ENCODE results near the gene CGB1. TPM values are rescaled to one million over a fixed set of nuclear protein-coding genes. Genes with fewer than 3 reads are reported as not detected.

CGB1 gene
- total RNA-seq, 1 experiment from 2014 or later, result not detected

GRCh38 chr19:48992581-48993174, 44.0 kb downstream of the CGB1 start:
- Histone ChIP-seq H3K56ac (ENCODE audit: insufficient read length, low read depth, low read length) (no peak overlapping the region), H3K9me3 (ENCODE audit: control insufficient read depth, low read depth, low read length) (no peaks in the 10 kb centered on the region), H3K23ac (ENCODE audit: insufficient read length, low read depth, low read length) (no peak overlapping the region), H2BK120ac (ENCODE audit: low read depth, low read length, poor library complexity, severe bottlenecking) (no peak overlapping the region), H3K4me1 (ENCODE audit: insufficient read depth, low read length) (no peaks in the 10 kb centered on the region; the same call in 1 of the 2 replicates), H3K27me3 (ENCODE audit: insufficient read depth, low read length) (no peaks in the 10 kb centered on the region), H3K14ac (ENCODE audit: insufficient read depth, low read length) (peak overlapping the region; percentile 82), H2BK20ac (ENCODE audit: low read depth, low read length, poor library complexity, severe bottlenecking) (no peak overlapping the region), H2BK15ac (ENCODE audit: low read depth, low read length) (no peak overlapping the region), H2BK5ac (ENCODE audit: insufficient read length, low read length) (no peak overlapping the region), H2AK5ac (ENCODE audit: insufficient read length, low read length) (no peak overlapping the region), H3K23me2 (ENCODE audit: insufficient read length, low read depth, low read length, poor library complexity, severe bottlenecking) (peaks cover 8% of the 10 kb centered on the region), H4K5ac (ENCODE audit: insufficient read length, low read depth, low read length) (no peak overlapping the region), H3T11ph (ENCODE audit: low read length) (no peak overlapping the region), H4K8ac (replicated peaks; ENCODE audit: insufficient read length, low read depth, low read length) (no peak overlapping the region), H3K18ac (ENCODE audit: insufficient read length, low read depth, low read length) (peak overlapping the region; percentile 21), H3K4me2 (ENCODE audit: insufficient read depth, insufficient read length, low read length) (peak overlapping the region; percentile 80), H3K4ac (ENCODE audit: low read depth, low read length) (no peak overlapping the region), H4K20me1 (ENCODE audit: control insufficient read depth, insufficient read depth, insufficient read length) (no peaks in the 10 kb centered on the region), H3K79me2 (ENCODE audit: insufficient read depth, low read length) (peaks cover 9% of the 10 kb centered on the region; the same call in 1 of the 2 replicates), H4K91ac (ENCODE audit: insufficient read length, low read depth, low read length) (no peak overlapping the region), H2BK12ac (ENCODE audit: insufficient read length, low read depth, low read length) (no peak overlapping the region), H3K9ac (ENCODE audit: extremely low read depth, insufficient read length, low read length) (peak overlapping the region; percentile 69), H3K79me1 (ENCODE audit: insufficient read depth, low read depth, low read length, poor library complexity, severe bottlenecking) (no peaks in the 10 kb centered on the region), H2AFZ (ENCODE audit: low read length) (no peak overlapping the region), H3K27ac (ENCODE audit: insufficient read length, low read depth, low read length) (no peak overlapping the region)
- peak overlapping the region; percentile 93 to 95 for H3K4me3 Mint-ChIP-seq
- no peaks in the 10 kb centered on the region for H3K27me3 Mint-ChIP-seq (ENCODE audit: low read depth)
- TF ChIP-seq CTCF (conservative IDR thresholded peaks at IDR 0.05), result no peak
- peaks cover 31 to 36% of the 10 kb centered on the region in 2 experiments for H3K4me1 Mint-ChIP-seq
- no peaks in the 10 kb centered on the region for H3K9me3 Mint-ChIP-seq
- peaks cover 15 to 30% (median 30%) of the 10 kb centered on the region in 3 experiments for H3K36me3 Mint-ChIP-seq (ENCODE audit: insufficient read depth in 1 of 3, low read depth in 3 of 3)
- no CpG with 5 or more reads among the region's 20 CpGs for WGBS (ENCODE audit: extremely low coverage, insufficient read length, low lambda C conversion rate)
- H3K27ac Mint-ChIP-seq, result peak overlapping the region; percentile 5 to 98 (median 73); a peak in 6 of 7 replicates
- DNase-seq, result peak; percentile 34

Data from H9 (cell line).